Measurements from ENCODE around the gene CD247.

- TF ChIP-seq, protein P1, sequence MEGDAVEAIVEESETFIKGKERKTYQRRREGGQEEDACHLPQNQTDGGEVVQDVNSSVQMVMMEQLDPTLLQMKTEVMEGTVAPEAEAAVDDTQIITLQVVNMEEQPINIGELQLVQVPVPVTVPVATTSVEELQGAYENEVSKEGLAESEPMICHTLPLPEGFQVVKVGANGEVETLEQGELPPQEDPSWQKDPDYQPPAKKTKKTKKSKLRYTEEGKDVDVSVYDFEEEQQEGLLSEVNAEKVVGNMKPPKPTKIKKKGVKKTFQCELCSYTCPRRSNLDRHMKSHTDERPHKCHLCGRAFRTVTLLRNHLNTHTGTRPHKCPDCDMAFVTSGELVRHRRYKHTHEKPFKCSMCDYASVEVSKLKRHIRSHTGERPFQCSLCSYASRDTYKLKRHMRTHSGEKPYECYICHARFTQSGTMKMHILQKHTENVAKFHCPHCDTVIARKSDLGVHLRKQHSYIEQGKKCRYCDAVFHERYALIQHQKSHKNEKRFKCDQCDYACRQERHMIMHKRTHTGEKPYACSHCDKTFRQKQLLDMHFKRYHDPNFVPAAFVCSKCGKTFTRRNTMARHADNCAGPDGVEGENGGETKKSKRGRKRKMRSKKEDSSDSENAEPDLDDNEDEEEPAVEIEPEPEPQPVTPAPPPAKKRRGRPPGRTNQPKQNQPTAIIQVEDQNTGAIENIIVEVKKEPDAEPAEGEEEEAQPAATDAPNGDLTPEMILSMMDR (tag by site-specific recombination; IDR thresholded peaks at IDR 0.05): no peak
- TF ChIP-seq ZNF350 (tag by site-specific recombination; IDR thresholded peaks at IDR 0.05): no peak
- TF ChIP-seq ZNF138 (tag by site-specific recombination; IDR thresholded peaks at IDR 0.05; ENCODE audit: borderline replicate concordance): no peak
Observed at GRCh38 chr1:167528057-167528728, 9.9 kb upstream of the CD247 start.
